IgD-negative memory B cell (primary cell): Measurements from ENCODE around the gene NTF3. TPM values are rescaled to one million over a fixed set of nuclear protein-coding genes. Genes with fewer than 3 reads are reported as not detected.

ENCODE experiments used
- H3K27ac Mint-ChIP-seq, 3 donors: one replicate each; pipeline ENCODE4 v1.8.0; 2020 to 2022; ENCODE audit warnings: mild to moderate bottlenecking in 3 of 3, mixed read lengths in 3 of 3, moderate library complexity in 1 of 3
- H3K27me3 Mint-ChIP-seq: one replicate; pipeline ENCODE4 v1.8.0; 2021; ENCODE audit warnings: mixed read lengths
- H3K36me3 Mint-ChIP-seq: one replicate; pipeline ENCODE4 v1.8.0; 2020; ENCODE audit warnings: mild to moderate bottlenecking, mixed read lengths
- H3K4me1 Mint-ChIP-seq, 3 donors: one replicate each; pipeline ENCODE4 v1.8.0; 2020 to 2022; ENCODE audit warnings: mixed read lengths in 3 of 3, mild to moderate bottlenecking in 1 of 3
- H3K4me3 Mint-ChIP-seq, 4 donors: one replicate each; pipeline ENCODE4 v1.8.0; 2020 to 2022; ENCODE audit warnings: mild to moderate bottlenecking in 4 of 4, mixed read lengths in 4 of 4, moderate library complexity in 3 of 4
- H3K9me3 Mint-ChIP-seq, 3 donors: one replicate each; pipeline ENCODE4 v1.8.0; 2020 to 2021; ENCODE audit warnings: mixed read lengths in 3 of 3, mild to moderate bottlenecking in 1 of 3
- polyA plus RNA-seq: library from polyadenylated mRNA; unstranded; fragments of 300-500 nt; fragmentation: Illumina TruSeq; gene quantifications from one replicate; pipeline ENCODE4 v1.2.3, GENCODE V29; 2021

The NTF3 gene
- polyA plus RNA-seq, 1 donor from 2014 or later: not detected

- H3K36me3 Mint-ChIP-seq: no peaks in the 10 kb centered on the region
These were observed 15.3 kb upstream of the NTF3 start for GRCh38 chr12:5416571-5416970.

DNA sequence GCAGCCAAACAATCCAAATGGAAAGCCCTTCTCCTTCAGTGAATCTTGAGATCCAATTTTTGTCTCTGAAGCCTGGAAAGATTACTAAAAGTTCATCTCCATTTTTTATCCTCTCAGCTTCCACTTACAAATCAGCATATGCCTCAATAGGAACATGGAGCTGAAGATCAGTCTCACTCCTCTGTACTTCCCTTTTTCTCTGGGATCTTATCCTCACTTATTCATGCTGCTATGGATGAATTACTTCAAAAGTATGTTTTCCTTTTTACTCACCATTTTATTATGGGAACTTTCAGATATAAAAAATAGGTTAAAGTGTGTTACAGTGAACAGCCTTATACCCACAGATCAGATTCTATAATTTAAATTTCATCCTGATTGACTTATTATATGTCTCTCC lies 14.4 kb upstream of the NTF3 start:
- H3K4me3 Mint-ChIP-seq: no peak overlapping the region

More at GRCh38 chr12:5416571-5416970, 15.3 kb upstream of the NTF3 start:
- no peak overlapping the region for H3K4me3 Mint-ChIP-seq
- peaks cover 10% of the 10 kb centered on the region for H3K27me3 Mint-ChIP-seq
- no peaks in the 10 kb centered on the region for H3K4me1 Mint-ChIP-seq
- peaks cover 4 to 7% (median 6%) of the 10 kb centered on the region in 3 donors for H3K9me3 Mint-ChIP-seq
- H3K27ac Mint-ChIP-seq: no peak overlapping the region

GRCh38 chr12:5428332-5429221 lies 3.3 kb upstream of the NTF3 start:
- Mint-ChIP-seq H3K27me3 (peaks cover 37% of the 10 kb centered on the region), H3K36me3 (no peaks in the 10 kb centered on the region), H3K27ac (no peak overlapping the region), H3K4me1 (peaks cover 3 to 8% (median 7%) of the 10 kb centered on the region in 3 donors), H3K4me3 (no peak overlapping the region), H3K9me3 (no peaks in the 10 kb centered on the region)

More for the DNA sequence above, 14.4 kb upstream of the NTF3 start:
- Mint-ChIP-seq H3K27me3 (peaks cover 10% of the 10 kb centered on the region), H3K9me3 (peaks cover 1 to 7% (median 4%) of the 10 kb centered on the region in 3 donors), H3K36me3 (no peaks in the 10 kb centered on the region), H3K27ac (no peak overlapping the region), H3K4me1 (no peaks in the 10 kb centered on the region)

DNA sequence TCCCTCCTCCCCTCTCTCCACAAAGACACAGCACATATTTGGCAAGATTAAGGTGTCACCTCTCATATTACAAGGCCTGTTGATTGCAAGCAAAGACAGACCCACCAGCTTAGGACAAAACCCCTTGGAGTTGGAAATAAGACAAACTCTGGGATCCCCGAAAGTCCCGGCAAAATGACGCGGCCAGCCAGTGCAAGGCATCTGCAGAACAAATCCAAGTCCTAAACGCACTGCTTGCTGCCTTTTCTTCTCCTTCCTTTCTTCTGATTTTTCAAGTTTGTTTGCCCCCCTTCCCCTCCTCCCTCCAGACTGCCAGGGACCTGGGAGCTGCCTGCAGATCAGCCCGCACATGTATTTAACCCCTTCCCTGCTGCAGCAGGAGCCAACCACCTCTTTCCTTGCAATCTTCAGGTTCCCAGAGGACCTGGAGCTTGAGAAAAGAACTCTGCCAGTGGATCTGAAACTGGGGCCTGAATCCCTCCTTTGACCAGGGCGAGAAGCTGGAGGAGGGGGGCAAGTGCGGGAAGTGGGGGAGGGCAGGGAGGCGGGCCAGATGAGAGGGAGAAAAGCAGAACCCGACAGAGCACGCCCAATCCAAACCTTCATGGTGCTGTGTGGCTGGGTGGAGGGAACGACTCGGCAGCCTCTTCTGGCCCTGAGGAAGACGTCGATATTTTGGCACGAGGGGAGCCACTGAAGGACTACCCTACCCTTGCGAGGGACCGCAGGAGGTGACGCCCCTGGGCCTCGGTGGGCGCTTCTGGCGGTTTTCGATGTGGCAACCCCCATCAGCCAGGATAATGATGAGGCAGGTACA lies 2.0 kb upstream of the NTF3 start:
- H3K27ac Mint-ChIP-seq: no peak overlapping the region
- H3K9me3 Mint-ChIP-seq: no peaks in the 10 kb centered on the region
- no peaks in the 10 kb centered on the region for H3K36me3 Mint-ChIP-seq
- peaks cover 3 to 8% (median 7%) of the 10 kb centered on the region in 3 donors for H3K4me1 Mint-ChIP-seq
- peak overlapping the region in 1 of 4 donors; percentile 23 for H3K4me3 Mint-ChIP-seq
- H3K27me3 Mint-ChIP-seq: peaks cover 37% of the 10 kb centered on the region

DNA sequence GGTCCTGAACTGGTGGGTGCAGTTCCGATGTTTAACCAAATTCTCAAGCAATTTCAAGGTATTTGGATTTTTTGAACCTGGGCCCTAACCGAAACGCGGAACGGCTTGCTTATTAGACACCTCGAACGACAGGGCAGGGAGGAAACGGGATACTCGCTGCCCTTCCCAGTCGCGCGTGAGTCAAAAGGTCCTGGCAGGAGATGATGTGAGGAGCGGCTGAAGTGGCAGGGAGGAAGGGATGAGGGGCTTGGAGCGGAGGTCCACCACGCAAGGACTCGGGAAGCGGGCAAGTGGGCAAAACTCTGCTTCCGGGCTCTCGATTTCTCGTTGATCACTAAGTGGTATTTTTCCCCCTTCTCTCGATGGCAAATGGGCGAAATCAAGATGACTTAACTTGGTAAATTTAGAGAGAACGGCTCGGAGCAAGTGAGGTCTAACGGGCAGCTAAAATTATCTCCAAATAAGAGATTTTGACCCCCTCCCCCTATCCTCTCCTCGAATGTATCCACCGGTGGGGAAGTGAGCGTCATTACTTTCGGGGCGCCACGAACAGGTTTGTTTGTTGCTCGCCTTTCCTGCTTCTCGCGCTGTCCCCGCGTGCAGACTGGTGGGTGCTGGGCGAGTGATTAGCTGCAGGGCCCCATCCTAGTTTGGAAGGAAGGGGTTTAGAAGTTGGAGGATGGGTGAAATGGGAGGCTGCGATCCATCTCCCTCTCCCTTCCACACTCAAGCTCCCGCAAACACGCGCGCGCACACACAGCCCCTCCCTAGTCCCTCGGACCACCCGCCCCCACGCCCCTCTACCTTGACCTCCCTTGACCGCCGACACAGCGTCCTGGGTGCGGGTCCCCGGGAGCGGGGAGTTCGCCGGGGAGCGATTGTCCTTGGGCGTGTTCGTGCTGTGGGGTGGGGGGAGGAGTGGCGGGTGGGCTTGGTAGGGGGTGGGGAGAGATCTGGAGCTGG lies 986 bp upstream of the NTF3 start:
- H3K27ac Mint-ChIP-seq: no peak overlapping the region
- H3K36me3 Mint-ChIP-seq: no peaks in the 10 kb centered on the region
- no peaks in the 10 kb centered on the region for H3K9me3 Mint-ChIP-seq
- peaks cover 3 to 8% (median 7%) of the 10 kb centered on the region in 3 donors for H3K4me1 Mint-ChIP-seq
- H3K4me3 Mint-ChIP-seq: peak overlapping the region; percentile 22 to 61 (median 45)
- peaks cover 37% of the 10 kb centered on the region for H3K27me3 Mint-ChIP-seq

DNA sequence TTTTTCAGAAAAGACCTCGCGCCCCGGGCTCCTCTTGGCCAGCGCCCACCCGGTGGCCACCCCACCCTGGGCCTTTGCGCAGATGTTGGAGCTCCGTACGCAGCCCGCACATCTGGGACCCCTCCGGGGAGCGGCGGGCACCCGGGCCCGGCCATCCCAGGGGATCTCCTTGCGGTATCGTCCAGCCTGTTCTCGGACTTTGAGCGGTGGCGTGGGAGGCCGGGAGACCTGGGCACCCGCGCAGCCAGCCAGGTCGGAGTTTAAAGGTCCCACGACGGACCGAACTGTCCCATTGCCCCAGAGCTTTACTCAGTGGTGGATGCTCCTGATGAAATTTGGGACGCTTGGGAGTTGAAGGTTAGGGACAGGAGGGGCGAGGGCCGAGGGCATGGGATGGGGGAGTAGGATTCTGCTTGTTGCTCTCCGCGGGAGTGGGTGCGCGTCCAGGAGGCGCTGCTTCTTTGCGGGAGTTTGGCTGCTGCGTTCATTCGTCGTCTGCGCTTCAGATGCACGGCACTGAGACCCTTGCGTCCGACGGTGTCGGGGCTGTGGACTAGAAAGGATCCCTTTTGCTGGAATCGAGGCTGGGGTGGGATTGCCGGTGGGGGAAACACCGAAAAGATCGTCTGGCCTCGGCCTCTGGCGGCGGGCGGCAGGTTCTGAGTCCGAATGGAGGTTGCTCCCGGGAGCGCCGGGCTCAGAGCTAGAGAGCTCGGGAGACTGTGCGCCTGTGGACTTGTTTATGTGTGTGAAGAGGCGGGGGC lies 1.4 kb downstream of the NTF3 start:
- Mint-ChIP-seq H3K36me3 (no peaks in the 10 kb centered on the region), H3K9me3 (peaks cover 0 to 6% (median 0%) of the 10 kb centered on the region in 3 donors), H3K27ac (no peak overlapping the region), H3K27me3 (peaks cover 37% of the 10 kb centered on the region), H3K4me1 (peaks cover 3 to 8% (median 7%) of the 10 kb centered on the region in 3 donors), H3K4me3 (peak overlapping the region in 1 of 4 donors; percentile 84)

GRCh38 chr12:5433845-5434646 lies 2.1 kb downstream of the NTF3 start:
- H3K4me1 Mint-ChIP-seq: peaks cover 3 to 8% (median 5%) of the 10 kb centered on the region in 3 donors
- no peak overlapping the region for H3K27ac Mint-ChIP-seq
- no peaks in the 10 kb centered on the region for H3K36me3 Mint-ChIP-seq
- peak overlapping the region in 1 of 4 donors; percentile 23 for H3K4me3 Mint-ChIP-seq
- peaks cover 31% of the 10 kb centered on the region for H3K27me3 Mint-ChIP-seq
- peaks cover 0 to 8% (median 0%) of the 10 kb centered on the region in 3 donors for H3K9me3 Mint-ChIP-seq

GRCh38 chr12:5434647-5435560 lies 3.0 kb downstream of the NTF3 start:
- Mint-ChIP-seq H3K36me3 (no peaks in the 10 kb centered on the region), H3K27ac (no peak overlapping the region), H3K9me3 (peaks cover 0 to 8% (median 0%) of the 10 kb centered on the region in 3 donors), H3K4me1 (peaks cover 3 to 8% (median 5%) of the 10 kb centered on the region in 3 donors), H3K4me3 (no peak overlapping the region), H3K27me3 (peaks cover 22% of the 10 kb centered on the region)

- peaks cover 7 to 12% (median 10%) of the 10 kb centered on the region in 3 donors for H3K4me1 Mint-ChIP-seq
These were observed 5.3 kb downstream of the NTF3 start for GRCh38 chr12:5437182-5437583.

GRCh38 chr12:5437589-5437988 lies 5.7 kb downstream of the NTF3 start:
- peaks cover 7 to 12% (median 10%) of the 10 kb centered on the region in 3 donors for H3K4me1 Mint-ChIP-seq
- H3K36me3 Mint-ChIP-seq: no peaks in the 10 kb centered on the region
- H3K4me3 Mint-ChIP-seq: no peak overlapping the region
- H3K27ac Mint-ChIP-seq: no peak overlapping the region
- H3K27me3 Mint-ChIP-seq: peaks cover under 1% of the 10 kb centered on the region
- peaks cover 0 to 8% (median 0%) of the 10 kb centered on the region in 3 donors for H3K9me3 Mint-ChIP-seq

More at GRCh38 chr12:5437182-5437583, 5.3 kb downstream of the NTF3 start:
- Mint-ChIP-seq H3K36me3 (no peaks in the 10 kb centered on the region), H3K4me3 (no peak overlapping the region), H3K27me3 (peaks cover 4% of the 10 kb centered on the region), H3K9me3 (peaks cover 0 to 8% (median 0%) of the 10 kb centered on the region in 3 donors), H3K27ac (no peak overlapping the region)

GRCh38 chr12:5438671-5439200 lies 6.8 kb downstream of the NTF3 start:
- H3K27ac Mint-ChIP-seq: no peak overlapping the region
- H3K27me3 Mint-ChIP-seq: no peaks in the 10 kb centered on the region
- no peak overlapping the region for H3K4me3 Mint-ChIP-seq
- H3K9me3 Mint-ChIP-seq: peaks cover 0 to 8% (median 0%) of the 10 kb centered on the region in 3 donors
- no peaks in the 10 kb centered on the region for H3K36me3 Mint-ChIP-seq
- H3K4me1 Mint-ChIP-seq: peaks cover 7 to 12% (median 10%) of the 10 kb centered on the region in 3 donors

DNA sequence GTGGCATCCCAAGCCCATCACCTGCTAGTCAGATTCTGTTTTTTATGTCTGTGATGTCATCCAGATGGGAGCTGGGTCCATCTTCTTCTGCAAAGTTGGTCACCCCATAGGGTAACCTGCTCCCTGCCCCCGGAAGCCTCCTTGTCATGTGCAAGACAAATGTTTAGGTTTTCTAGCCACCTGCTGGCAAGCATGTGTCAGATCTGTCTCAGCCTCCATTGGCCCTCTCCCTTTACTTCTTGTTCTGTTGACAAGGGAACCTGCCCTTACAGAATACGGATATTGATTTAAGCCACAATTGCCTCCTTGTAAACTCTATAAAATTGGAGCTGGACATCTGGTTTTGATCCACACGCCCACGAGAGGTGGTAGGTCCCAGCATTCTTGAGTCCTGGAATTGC lies 7.5 kb downstream of the NTF3 start:
- H3K36me3 Mint-ChIP-seq: no peaks in the 10 kb centered on the region
- no peak overlapping the region for H3K27ac Mint-ChIP-seq
- no peaks in the 10 kb centered on the region for H3K27me3 Mint-ChIP-seq
- H3K9me3 Mint-ChIP-seq: peaks cover 0 to 8% (median 0%) of the 10 kb centered on the region in 3 donors
- no peak overlapping the region for H3K4me3 Mint-ChIP-seq
- H3K4me1 Mint-ChIP-seq: peaks cover 7 to 12% (median 10%) of the 10 kb centered on the region in 3 donors
